Stimulated activated CD8-positive, alpha-beta memory T cell treated with anti-CD3 and anti-CD28 coated beads, Interleukin-15, amount 100 ng/mL, for 4 hours (primary cell): ENCODE measurements around the gene CSNK1G2.

Experiments used
- DNase-seq, 2 donors: peaks; one replicate each; pipeline ENCODE4 v3.0.0-alpha.2; 2020; ENCODE audit warnings: low read depth in 2 of 2

The CSNK1G2 gene

GRCh38 chr19:1968279-1969175 is 27.6 kb downstream of the CSNK1G2 start:
- DNase-seq = no peak

- no peak for DNase-seq
These were observed 28.4 kb downstream of the CSNK1G2 start for GRCh38 chr19:1969176-1970002.

- DNase-seq = no peak
These were observed 29.2 kb downstream of the CSNK1G2 start for GRCh38 chr19:1970003-1970805.

- DNase-seq = no peak
These were observed 30.0 kb downstream of the CSNK1G2 start for GRCh38 chr19:1970806-1971502.

GRCh38 chr19:1974381-1975161 is 33.6 kb downstream of the CSNK1G2 start:
- DNase-seq = no peak

- no peak for DNase-seq
These were observed 34.1 kb downstream of the CSNK1G2 start for GRCh38 chr19:1975162-1975480.

GRCh38 chr19:1977120-1977519 is 36.1 kb downstream of the CSNK1G2 start:
- DNase-seq = no peak

GRCh38 chr19:1978346-1978894 is 37.4 kb downstream of the CSNK1G2 start:
- DNase-seq = no peak

GRCh38 chr19:1979017-1979416 is 38.0 kb downstream of the CSNK1G2 start:
- DNase-seq = no peak

- DNase-seq = no peak
These were observed 38.7 kb downstream of the CSNK1G2 start for GRCh38 chr19:1979642-1980041.

GRCh38 chr19:1980091-1980808 is 39.3 kb downstream of the CSNK1G2 start:
- no peak for DNase-seq

GRCh38 chr19:1980809-1981181 is 39.8 kb downstream of the CSNK1G2 start:
- no peak for DNase-seq

- no peak for DNase-seq
These were observed 40.3 kb downstream of the CSNK1G2 start for GRCh38 chr19:1981253-1981652.

GRCh38 chr19:1984357-1984756 is 43.4 kb downstream of the CSNK1G2 start:
- DNase-seq = no peak

- DNase-seq = no peak
These were observed 44.8 kb downstream of the CSNK1G2 start for GRCh38 chr19:1985588-1986356.

GRCh38 chr19:1986357-1987162 is 45.6 kb downstream of the CSNK1G2 start:
- no peak for DNase-seq

- DNase-seq = no peak
These were observed 46.5 kb downstream of the CSNK1G2 start for GRCh38 chr19:1987197-1988187.
